ENCODE data around the gene DHRS7C. TPM values are rescaled to one million over a fixed set of nuclear protein-coding genes. Genes with fewer than 3 reads are reported as not detected.

DHRS7C gene
- total and polyA plus RNA-seq, 3 donors from 2014 or later: 0.46 to 0.79 TPM; not detected in 1

- no peak for DNase-seq
Observed at GRCh38 chr17:9768381-9768934, 22.9 kb downstream of the DHRS7C start.

GRCh38 chr17:9767432-9767991, 23.9 kb downstream of the DHRS7C start:
- Histone ChIP-seq H3K27me3 (no peaks in the 10 kb centered on the region), H3K27ac (no peak overlapping the region), H3K9me3 (no peaks in the 10 kb centered on the region), H3K4me1 (no peaks in the 10 kb centered on the region), H3K36me3 (ENCODE audit: low read depth, missing control alignments) (no peaks in the 10 kb centered on the region), H3K4me3 (no peak overlapping the region)
- intact Hi-C loops (cut with DNase I; ENCODE audit: low total_unique reads): no loop called here
- TF ChIP-seq CTCF (IDR thresholded peaks at IDR 0.05) (no peak), POLR2A (IDR thresholded peaks at IDR 0.05) (no peak)
- 77 to 88% methylated on average over 5 to 7 of the region's 7 CpGs for WGBS, 2 donors
- no peak for DNase-seq

More at GRCh38 chr17:9768381-9768934, 22.9 kb downstream of the DHRS7C start:
- H3K27me3 ChIP-seq: no peaks in the 10 kb centered on the region
- H3K4me3 ChIP-seq: no peak overlapping the region
- WGBS, 2 donors: 56 to 68% methylated on average over 5 of the region's 5 CpGs
- intact Hi-C loops (cut with DNase I; ENCODE audit: low total_unique reads): no loop called here
- H3K27ac ChIP-seq: no peak overlapping the region
- H3K4me1 ChIP-seq: no peaks in the 10 kb centered on the region
- H3K9me3 ChIP-seq: no peaks in the 10 kb centered on the region
- H3K36me3 ChIP-seq (ENCODE audit: low read depth, missing control alignments): no peaks in the 10 kb centered on the region
- TF ChIP-seq POLR2A (IDR thresholded peaks at IDR 0.05) (no peak), CTCF (IDR thresholded peaks at IDR 0.05) (peak; percentile 29 to 83 (median 35))

DNA sequence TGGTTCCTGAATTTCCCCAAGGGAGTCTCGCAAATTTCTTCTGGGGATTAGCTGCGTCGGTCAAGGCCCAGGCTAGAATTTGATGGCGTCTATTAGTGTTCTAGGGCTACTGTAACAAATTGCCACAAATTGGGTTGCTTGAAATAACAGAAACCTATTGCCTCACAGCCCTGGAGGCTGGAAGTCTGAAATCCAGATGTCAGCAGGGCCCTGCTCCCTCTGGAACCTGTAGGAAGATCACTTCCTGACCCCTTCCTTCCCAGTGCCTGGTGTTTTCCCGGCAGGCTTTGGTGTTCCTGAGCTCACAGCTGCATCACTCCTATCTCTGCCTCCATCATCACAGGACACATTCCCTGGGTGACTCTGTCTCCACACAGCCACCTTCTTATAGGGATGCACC, 24.4 kb downstream of the DHRS7C start:
- Histone ChIP-seq H3K4me1 (no peaks in the 10 kb centered on the region), H3K4me3 (no peak overlapping the region), H3K27me3 (no peaks in the 10 kb centered on the region), H3K36me3 (ENCODE audit: low read depth, missing control alignments) (no peaks in the 10 kb centered on the region), H3K27ac (no peak overlapping the region), H3K9me3 (no peaks in the 10 kb centered on the region)
- intact Hi-C loops (cut with DNase I; ENCODE audit: low total_unique reads): no loop called here
- TF ChIP-seq POLR2A (IDR thresholded peaks at IDR 0.05) (no peak), CTCF (IDR thresholded peaks at IDR 0.05) (no peak)
- 55 to 84% methylated on average over 5 of the region's 5 CpGs for WGBS, 2 donors
- DNase-seq: no peak

DNA sequence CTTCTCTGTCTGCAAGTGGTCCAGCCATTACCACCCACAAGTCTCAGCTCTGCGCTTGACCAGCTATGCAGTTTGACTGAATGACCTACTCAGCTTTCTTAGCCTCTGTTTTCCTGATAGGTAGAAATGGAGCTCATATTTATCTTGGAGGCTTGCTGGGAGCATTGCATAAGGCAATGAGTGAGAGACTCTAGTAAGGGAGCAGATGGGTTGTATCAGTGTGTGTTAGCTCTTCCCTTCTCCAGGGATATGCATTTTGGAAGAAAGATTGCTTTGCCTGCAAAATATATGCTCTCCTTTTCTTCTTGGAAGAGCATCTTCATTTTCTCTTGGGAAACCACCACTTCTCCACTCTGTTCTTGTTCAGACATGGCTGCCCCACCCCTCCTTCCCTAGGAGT, 26.1 kb downstream of the DHRS7C start:
- Histone ChIP-seq H3K27ac (no peak overlapping the region), H3K4me3 (no peak overlapping the region), H3K9me3 (no peaks in the 10 kb centered on the region), H3K27me3 (no peaks in the 10 kb centered on the region), H3K36me3 (ENCODE audit: low read depth, missing control alignments) (no peaks in the 10 kb centered on the region), H3K4me1 (no peaks in the 10 kb centered on the region)
- no peak for TF ChIP-seq POLR2A (IDR thresholded peaks at IDR 0.05)
- TF ChIP-seq CTCF (IDR thresholded peaks at IDR 0.05): no peak
- DNase-seq: no peak
- intact Hi-C loops (cut with DNase I; ENCODE audit: low total_unique reads): no loop called here
- WGBS, 2 donors: 91% methylated on average over 1 of the region's 1 CpG

DNA sequence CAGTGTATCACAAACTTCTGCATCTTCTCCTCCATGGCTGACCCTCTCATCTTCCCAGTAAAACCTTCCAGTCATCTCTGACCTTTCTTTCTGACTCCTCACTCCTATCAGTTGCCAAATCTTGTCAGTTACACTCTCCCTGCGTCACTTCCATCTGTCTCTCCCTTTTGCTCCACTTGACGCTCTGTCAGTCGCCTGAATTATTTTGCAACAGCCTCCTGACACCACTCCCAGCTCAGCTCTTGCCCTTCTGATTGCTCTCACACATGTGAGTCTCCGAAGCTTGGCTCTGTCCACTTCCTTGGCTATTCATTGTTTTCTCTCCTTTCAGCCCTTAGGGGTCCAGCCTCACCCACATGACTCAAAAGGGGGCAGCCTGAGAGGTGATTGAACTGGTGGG, 27.7 kb downstream of the DHRS7C start:
- no peak for TF ChIP-seq CTCF (IDR thresholded peaks at IDR 0.05)
- no peak for TF ChIP-seq POLR2A (IDR thresholded peaks at IDR 0.05)
- H3K4me1 ChIP-seq: no peaks in the 10 kb centered on the region
- H3K4me3 ChIP-seq: no peak overlapping the region
- H3K27me3 ChIP-seq: no peaks in the 10 kb centered on the region
- H3K9me3 ChIP-seq: no peaks in the 10 kb centered on the region
- H3K27ac ChIP-seq: no peak overlapping the region
- WGBS, 2 donors: 57 to 65% methylated on average over 4 of the region's 4 CpGs
- DNase-seq: no peak
- no peaks in the 10 kb centered on the region for H3K36me3 ChIP-seq (ENCODE audit: low read depth, missing control alignments)
- intact Hi-C loops (cut with DNase I; ENCODE audit: low total_unique reads): no loop called here

Measured in testis (tissue), 3 donors.